Stimulated activated CD8-positive, alpha-beta memory T cell treated with anti-CD3 and anti-CD28 coated beads, Interleukin-15, amount 100 ng/mL, for 1 hour (primary cell): ENCODE data around the gene TBCEL.
"Not testable (repeated sequence)": the region's sequence is repeated elsewhere in the genome, so short reads cannot be mapped to it uniquely, and the experiment has no call there.

Source experiments
- DNase-seq: peaks from one replicate; pipeline ENCODE4 v3.0.0-alpha.2; 2020; ENCODE audit warnings: low read depth

TBCEL gene

GRCh38 chr11:121023848-121024751 is at the start of gene TBCEL:
TBCEL (plus strand) TSS chr11:121024102; CDS start chr11:121045691, 21,589 bp downstream.
- DNase-seq, result peak; percentile 57

- no peak for DNase-seq
Measured at GRCh38 chr11:120974466-120974865, 49.4 kb upstream of the TBCEL start.

GRCh38 chr11:120974965-120975364 is 48.9 kb upstream of the TBCEL start:
- no peak for DNase-seq

- DNase-seq, result no peak
Measured at GRCh38 chr11:120977266-120978137, 46.4 kb upstream of the TBCEL start.

- DNase-seq, result no peak
Measured at GRCh38 chr11:120978701-120979100, 45.2 kb upstream of the TBCEL start.

GRCh38 chr11:120985718-120986569 is 38.0 kb upstream of the TBCEL start:
- DNase-seq, result no peak

GRCh38 chr11:120988603-120989002 is 35.3 kb upstream of the TBCEL start:
- no peak for DNase-seq

- DNase-seq, result no peak
Measured at GRCh38 chr11:120991830-120992686, 31.8 kb upstream of the TBCEL start.

GRCh38 chr11:120994091-120994859 is 29.6 kb upstream of the TBCEL start:
- no peak for DNase-seq

- DNase-seq, result no peak
Measured at GRCh38 chr11:120995184-120995583, 28.7 kb upstream of the TBCEL start.

- no peak for DNase-seq
Measured at GRCh38 chr11:120996973-120997372, 26.9 kb upstream of the TBCEL start.

GRCh38 chr11:120998581-120998980 is 25.3 kb upstream of the TBCEL start:
- no peak for DNase-seq

GRCh38 chr11:121004206-121004840 is 19.6 kb upstream of the TBCEL start:
- no peak for DNase-seq

GRCh38 chr11:121006922-121007321 is 17.0 kb upstream of the TBCEL start:
- no peak for DNase-seq

GRCh38 chr11:121008551-121008950 is 15.4 kb upstream of the TBCEL start:
- no peak for DNase-seq

GRCh38 chr11:121012091-121012490 is 11.8 kb upstream of the TBCEL start:
- DNase-seq, result no peak

- DNase-seq, result no peak
Measured at GRCh38 chr11:121018746-121019145, 5.2 kb upstream of the TBCEL start.

GRCh38 chr11:121021718-121022117 is 2.2 kb upstream of the TBCEL start:
- DNase-seq, result not testable (repeated sequence)

GRCh38 chr11:121024989-121025388 is 1.1 kb downstream of the TBCEL start:
- no peak for DNase-seq

GRCh38 chr11:121029153-121029552 is 5.3 kb downstream of the TBCEL start:
- DNase-seq, result no peak
